ENCODE measurements around the gene GFY.

The GFY gene

DNA sequence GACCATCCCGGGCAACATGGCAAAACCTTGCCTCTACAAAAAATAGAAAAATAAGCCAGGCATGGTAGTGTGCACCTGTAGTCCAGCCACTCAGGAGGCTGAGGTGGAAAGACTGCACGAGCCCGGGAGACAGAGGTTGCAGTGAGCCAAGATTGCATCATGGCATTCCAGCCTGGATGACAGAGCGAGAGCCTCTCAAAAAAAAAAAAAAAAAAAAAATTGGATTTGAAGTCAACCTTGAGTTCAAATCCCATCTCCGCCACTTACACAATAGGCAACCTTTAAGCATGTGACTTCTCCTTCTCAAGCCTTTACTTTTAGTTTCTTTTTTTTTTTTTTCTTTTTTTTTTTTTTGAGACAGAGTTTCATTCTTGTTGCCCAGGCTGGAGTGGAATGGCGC, 25.2 kb upstream of the GFY start:
- no peaks in the 10 kb centered on the region for H4K20me1 ChIP-seq (ENCODE audit: low read depth, low read length)
- H2AFZ ChIP-seq (ENCODE audit: low read depth, low read length, severe bottlenecking) = no peak overlapping the region
- H3K36me3 ChIP-seq (ENCODE audit: low read length) = no peaks in the 10 kb centered on the region
- H3K4me2 ChIP-seq (ENCODE audit: low read depth, low read length, poor library complexity, severe bottlenecking) = no peak overlapping the region
- no peak overlapping the region for H3K27ac ChIP-seq (ENCODE audit: low read depth, low read length)
- no peak overlapping the region for H3K4me3 ChIP-seq (ENCODE audit: insufficient read depth, low read length, poor library complexity, severe bottlenecking)
- no peaks in the 10 kb centered on the region for H3K27me3 ChIP-seq (ENCODE audit: low read length)
- no peaks in the 10 kb centered on the region for H3K79me2 ChIP-seq (ENCODE audit: insufficient read depth, low read length)
- TF ChIP-seq CTCF (IDR thresholded peaks at IDR 0.05; ENCODE audit: insufficient read depth, low read length, poor library complexity, severe bottlenecking) (no peak), EZH2phosphoT487 (conservative IDR thresholded peaks at IDR 0.05; ENCODE audit: low read length) (no peak)
- H3K9me3 ChIP-seq (ENCODE audit: insufficient read depth, low read length) = no peaks in the 10 kb centered on the region
- no peak overlapping the region for H3K9ac ChIP-seq (ENCODE audit: low read length)
- H3K9me2 ChIP-seq (replicated peaks; ENCODE audit: insufficient read depth, low read length) = no peaks in the 10 kb centered on the region
- H3F3A ChIP-seq (ENCODE audit: insufficient read depth) = no peaks in the 10 kb centered on the region

- no peaks in the 10 kb centered on the region for H3K9me3 ChIP-seq (ENCODE audit: insufficient read depth, low read length)
- no peaks in the 10 kb centered on the region for H3F3A ChIP-seq (ENCODE audit: insufficient read depth)
- no peak for TF ChIP-seq CTCF (IDR thresholded peaks at IDR 0.05; ENCODE audit: insufficient read depth, low read length, poor library complexity, severe bottlenecking)
- no peak for TF ChIP-seq EZH2phosphoT487 (conservative IDR thresholded peaks at IDR 0.05; ENCODE audit: low read length)
- peak overlapping the region; percentile 41 for H2AFZ ChIP-seq (ENCODE audit: low read depth, low read length, severe bottlenecking)
- no peak overlapping the region for H3K4me3 ChIP-seq (ENCODE audit: insufficient read depth, low read length, poor library complexity, severe bottlenecking)
- no peaks in the 10 kb centered on the region for H3K79me2 ChIP-seq (ENCODE audit: insufficient read depth, low read length)
- no peaks in the 10 kb centered on the region for H4K20me1 ChIP-seq (ENCODE audit: low read depth, low read length)
- H3K4me2 ChIP-seq (ENCODE audit: low read depth, low read length, poor library complexity, severe bottlenecking) = no peak overlapping the region
- no peak overlapping the region for H3K27ac ChIP-seq (ENCODE audit: low read depth, low read length)
- no peak overlapping the region for H3K9ac ChIP-seq (ENCODE audit: low read length)
- H3K36me3 ChIP-seq (ENCODE audit: low read length) = no peaks in the 10 kb centered on the region
- no peaks in the 10 kb centered on the region for H3K27me3 ChIP-seq (ENCODE audit: low read length)
- H3K9me2 ChIP-seq (replicated peaks; ENCODE audit: insufficient read depth, low read length) = no peaks in the 10 kb centered on the region
Observed at GRCh38 chr19:49403404-49404187, 21.6 kb upstream of the GFY start.

- Histone ChIP-seq H3K79me2 (ENCODE audit: insufficient read depth, low read length) (no peaks in the 10 kb centered on the region), H3K36me3 (ENCODE audit: low read length) (no peaks in the 10 kb centered on the region), H3K9me2 (replicated peaks; ENCODE audit: insufficient read depth, low read length) (no peaks in the 10 kb centered on the region), H3K9me3 (ENCODE audit: insufficient read depth, low read length) (no peaks in the 10 kb centered on the region), H3K9ac (ENCODE audit: low read length) (no peak overlapping the region), H3K4me2 (ENCODE audit: low read depth, low read length, poor library complexity, severe bottlenecking) (no peak overlapping the region), H3K27me3 (ENCODE audit: low read length) (no peaks in the 10 kb centered on the region), H3K27ac (ENCODE audit: low read depth, low read length) (no peak overlapping the region), H2AFZ (ENCODE audit: low read depth, low read length, severe bottlenecking) (no peak overlapping the region), H3F3A (ENCODE audit: insufficient read depth) (no peaks in the 10 kb centered on the region), H3K4me3 (ENCODE audit: insufficient read depth, low read length, poor library complexity, severe bottlenecking) (no peak overlapping the region), H4K20me1 (ENCODE audit: low read depth, low read length) (no peaks in the 10 kb centered on the region)
- TF ChIP-seq EZH2phosphoT487 (conservative IDR thresholded peaks at IDR 0.05; ENCODE audit: low read length) (no peak), CTCF (IDR thresholded peaks at IDR 0.05; ENCODE audit: insufficient read depth, low read length, poor library complexity, severe bottlenecking) (no peak)
Observed at GRCh38 chr19:49407079-49407478, 18.1 kb upstream of the GFY start.

Data from SU-DHL-6 (cell line).